ENCODE measurements around the gene COMT. TPM values are rescaled to one million over a fixed set of nuclear protein-coding genes. Genes with fewer than 3 reads are reported as not detected.

The COMT gene
- total and polyA plus RNA-seq, 4 donors, result 75.3 to 430 (median 146) TPM

GRCh38 chr22:19961201-19961580 lies 19.6 kb downstream of the COMT start (continued):
- TF ChIP-seq SP1 (IDR thresholded peaks at IDR 0.05), result peak; percentile 89

DNA sequence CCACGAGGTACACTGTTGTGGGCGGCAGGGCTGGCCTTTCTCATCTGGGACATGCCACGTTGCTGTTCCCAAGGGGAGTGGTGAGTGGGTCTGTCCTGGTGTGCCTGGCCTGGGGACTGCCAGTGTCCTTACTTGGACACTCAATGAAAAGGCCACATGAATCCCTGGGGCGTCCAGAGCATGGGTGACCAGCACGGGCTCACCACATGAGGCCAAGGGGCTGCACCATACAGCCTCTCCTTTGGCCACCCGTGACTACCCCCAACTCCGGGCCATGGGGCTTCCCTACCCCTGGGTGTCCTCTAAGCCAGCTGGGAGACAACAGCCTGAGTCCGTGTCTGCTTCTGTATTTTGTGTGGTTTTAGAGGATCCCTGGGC lies 20.3 kb downstream of the COMT start:
- peak overlapping the region; percentile 93 for H3K27ac ChIP-seq (ENCODE audit: low read depth in 1 of 2, low read length in 2 of 2)
- peak overlapping the region; percentile 34 to 92 for H3K9ac ChIP-seq (ENCODE audit: low read depth in 1 of 2, low read length in 2 of 2)
- WGBS, result 71% methylated on average over 8 of the region's 8 CpGs
- H3K4me1 ChIP-seq (ENCODE audit: control insufficient read depth in 4 of 4, insufficient read depth in 4 of 4, low read length in 3 of 4), result peaks cover 25 to 57% (median 38%) of the 10 kb centered on the region in 4 donors
- DNase-seq (ENCODE audit: low spot score), result no peak
- H3K36me3 ChIP-seq (ENCODE audit: control insufficient read depth in 4 of 4, insufficient read depth in 3 of 4, low read depth in 1 of 4, low read length in 3 of 4), result peaks cover 0 to 18% (median 9%) of the 10 kb centered on the region in 4 donors
- no peak for TF ChIP-seq MAX (IDR thresholded peaks at IDR 0.05)
- no peak for TF ChIP-seq GABPA (IDR thresholded peaks at IDR 0.05 in 1 of 2, conservative IDR thresholded peaks at IDR 0.05 in 1 of 2)
- TF ChIP-seq HNF4A (conservative IDR thresholded peaks at IDR 0.05), result no peak
- no peak for TF ChIP-seq FOXA2 (IDR thresholded peaks at IDR 0.05)
- no peak for TF ChIP-seq TAF1 (conservative IDR thresholded peaks at IDR 0.05)
- no peak for TF ChIP-seq JUND (IDR thresholded peaks at IDR 0.05)
- no peak for TF ChIP-seq EGR1 (IDR thresholded peaks at IDR 0.05; ENCODE audit: low read depth in 2 of 2)
- no peak for TF ChIP-seq HNF4G (IDR thresholded peaks at IDR 0.05)
- no peak overlapping the region for H3K4me3 ChIP-seq (ENCODE audit: low read depth in 1 of 3, low read length in 3 of 3)
- H3K27me3 ChIP-seq (ENCODE audit: control insufficient read depth in 4 of 4, insufficient read depth in 4 of 4, low read length in 3 of 4), result no peaks in the 10 kb centered on the region
- H3K9me3 ChIP-seq (ENCODE audit: control insufficient read depth in 4 of 4, low read length in 3 of 4), result no peaks in the 10 kb centered on the region

DNA sequence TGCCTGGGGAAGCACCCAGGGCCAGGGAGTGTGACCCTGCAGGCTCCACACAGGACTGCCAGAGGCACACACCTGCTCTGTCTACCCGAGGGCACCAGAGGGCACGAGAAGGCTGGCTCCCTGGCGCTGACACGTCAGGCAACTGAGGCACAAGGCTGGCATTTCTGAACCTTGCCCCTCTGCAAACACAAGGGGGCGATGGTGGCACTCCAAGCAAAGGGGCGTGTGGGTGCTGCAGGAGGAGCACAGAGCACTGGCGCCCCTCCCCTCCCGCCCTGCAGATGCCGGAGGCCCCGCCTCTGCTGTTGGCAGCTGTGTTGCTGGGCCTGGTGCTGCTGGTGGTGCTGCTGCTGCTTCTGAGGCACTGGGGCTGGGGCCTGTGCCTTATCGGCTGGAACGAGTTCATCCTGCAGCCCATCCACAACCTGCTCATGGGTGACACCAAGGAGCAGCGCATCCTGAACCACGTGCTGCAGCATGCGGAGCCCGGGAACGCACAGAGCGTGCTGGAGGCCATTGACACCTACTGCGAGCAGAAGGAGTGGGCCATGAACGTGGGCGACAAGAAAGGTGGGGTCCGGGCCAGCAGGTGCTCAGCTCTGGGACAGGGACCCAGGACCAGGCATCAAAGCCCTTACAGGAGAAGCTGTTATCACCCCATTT lies 20.8 kb downstream of the COMT start:
- no peaks in the 10 kb centered on the region for H3K27me3 ChIP-seq (ENCODE audit: control insufficient read depth in 4 of 4, insufficient read depth in 4 of 4, low read length in 3 of 4)
- peak overlapping the region; percentile 93 for H3K27ac ChIP-seq (ENCODE audit: low read depth in 1 of 2, low read length in 2 of 2)
- H3K4me3 ChIP-seq (ENCODE audit: low read depth in 1 of 3, low read length in 3 of 3), result peak overlapping the region; percentile 33 to 53 (median 44)
- no peak for TF ChIP-seq HNF4G (IDR thresholded peaks at IDR 0.05)
- no peak for TF ChIP-seq EGR1 (IDR thresholded peaks at IDR 0.05; ENCODE audit: low read depth in 2 of 2)
- no peak for TF ChIP-seq FOXA1 (IDR thresholded peaks at IDR 0.05)
- no peak for TF ChIP-seq MAX (IDR thresholded peaks at IDR 0.05)
- no peak for TF ChIP-seq NR2F2 (IDR thresholded peaks at IDR 0.05)
- no peak for TF ChIP-seq TAF1 (conservative IDR thresholded peaks at IDR 0.05)
- no peak for TF ChIP-seq FOXA2 (IDR thresholded peaks at IDR 0.05)
- peak; percentile 42 for TF ChIP-seq YY1 (IDR thresholded peaks at IDR 0.05)
- TF ChIP-seq HNF4A (conservative IDR thresholded peaks at IDR 0.05), result peak in 1 of 2 donors; percentile 52
- no peak for TF ChIP-seq GABPA (IDR thresholded peaks at IDR 0.05 in 1 of 2, conservative IDR thresholded peaks at IDR 0.05 in 1 of 2)
- peak; percentile 64 for TF ChIP-seq CTCF (IDR thresholded peaks at IDR 0.05; ENCODE audit: low read depth, low read length, missing input control)
- TF ChIP-seq ZBTB33 (IDR thresholded peaks at IDR 0.05), result no peak
- TF ChIP-seq, protein P1, sequence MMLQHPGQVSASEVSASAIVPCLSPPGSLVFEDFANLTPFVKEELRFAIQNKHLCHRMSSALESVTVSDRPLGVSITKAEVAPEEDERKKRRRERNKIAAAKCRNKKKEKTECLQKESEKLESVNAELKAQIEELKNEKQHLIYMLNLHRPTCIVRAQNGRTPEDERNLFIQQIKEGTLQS (IDR thresholded peaks at IDR 0.05), result no peak
- TF ChIP-seq, protein P2, sequence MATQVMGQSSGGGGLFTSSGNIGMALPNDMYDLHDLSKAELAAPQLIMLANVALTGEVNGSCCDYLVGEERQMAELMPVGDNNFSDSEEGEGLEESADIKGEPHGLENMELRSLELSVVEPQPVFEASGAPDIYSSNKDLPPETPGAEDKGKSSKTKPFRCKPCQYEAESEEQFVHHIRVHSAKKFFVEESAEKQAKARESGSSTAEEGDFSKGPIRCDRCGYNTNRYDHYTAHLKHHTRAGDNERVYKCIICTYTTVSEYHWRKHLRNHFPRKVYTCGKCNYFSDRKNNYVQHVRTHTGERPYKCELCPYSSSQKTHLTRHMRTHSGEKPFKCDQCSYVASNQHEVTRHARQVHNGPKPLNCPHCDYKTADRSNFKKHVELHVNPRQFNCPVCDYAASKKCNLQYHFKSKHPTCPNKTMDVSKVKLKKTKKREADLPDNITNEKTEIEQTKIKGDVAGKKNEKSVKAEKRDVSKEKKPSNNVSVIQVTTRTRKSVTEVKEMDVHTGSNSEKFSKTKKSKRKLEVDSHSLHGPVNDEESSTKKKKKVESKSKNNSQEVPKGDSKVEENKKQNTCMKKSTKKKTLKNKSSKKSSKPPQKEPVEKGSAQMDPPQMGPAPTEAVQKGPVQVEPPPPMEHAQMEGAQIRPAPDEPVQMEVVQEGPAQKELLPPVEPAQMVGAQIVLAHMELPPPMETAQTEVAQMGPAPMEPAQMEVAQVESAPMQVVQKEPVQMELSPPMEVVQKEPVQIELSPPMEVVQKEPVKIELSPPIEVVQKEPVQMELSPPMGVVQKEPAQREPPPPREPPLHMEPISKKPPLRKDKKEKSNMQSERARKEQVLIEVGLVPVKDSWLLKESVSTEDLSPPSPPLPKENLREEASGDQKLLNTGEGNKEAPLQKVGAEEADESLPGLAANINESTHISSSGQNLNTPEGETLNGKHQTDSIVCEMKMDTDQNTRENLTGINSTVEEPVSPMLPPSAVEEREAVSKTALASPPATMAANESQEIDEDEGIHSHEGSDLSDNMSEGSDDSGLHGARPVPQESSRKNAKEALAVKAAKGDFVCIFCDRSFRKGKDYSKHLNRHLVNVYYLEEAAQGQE (IDR thresholded peaks at IDR 0.05), result no peak
- no peak for TF ChIP-seq JUND (IDR thresholded peaks at IDR 0.05)
- TF ChIP-seq RXRA (IDR thresholded peaks at IDR 0.05), result peak in 1 of 2 donors; percentile 30
- peak; percentile 70 to 82 for TF ChIP-seq RAD21 (IDR thresholded peaks at IDR 0.05)
- TF ChIP-seq SP1 (IDR thresholded peaks at IDR 0.05), result peak; percentile 63
- H3K36me3 ChIP-seq (ENCODE audit: control insufficient read depth in 4 of 4, insufficient read depth in 3 of 4, low read depth in 1 of 4, low read length in 3 of 4), result peaks cover 0 to 23% (median 9%) of the 10 kb centered on the region in 4 donors
- H3K9me3 ChIP-seq (ENCODE audit: control insufficient read depth in 4 of 4, low read length in 3 of 4), result no peaks in the 10 kb centered on the region
- peak; percentile 80 for DNase-seq (ENCODE audit: low spot score)
- H3K9ac ChIP-seq (ENCODE audit: low read depth in 1 of 2, low read length in 2 of 2), result peak overlapping the region; percentile 57 to 92
- H3K4me1 ChIP-seq (ENCODE audit: control insufficient read depth in 4 of 4, insufficient read depth in 4 of 4, low read length in 3 of 4), result peaks cover 25 to 61% (median 38%) of the 10 kb centered on the region in 4 donors
- WGBS, result 20% methylated on average over 22 of the region's 22 CpGs

Measured in liver (tissue), 9 donors.